Spinal cord (tissue), 10 donors: Measurements from ENCODE around the gene SEC14L1. TPM values are rescaled to one million over a fixed set of nuclear protein-coding genes. Genes with fewer than 3 reads are reported as not detected.

Experiments
- DNase-seq, 6 donors: peaks; one replicate each; pipeline versions ENCODE4 v3.0.0 to v3.0.0-alpha.2; 2013 to 2015; ENCODE audit warnings: low spot score in 6 of 6, low read depth in 4 of 6
- H3K27ac ChIP-seq: one replicate; pipeline ENCODE4 v1.5.1; 2013; ENCODE audit warnings: low read depth, low read length, control low read depth
- H3K27me3 ChIP-seq: one replicate; pipeline ENCODE4 v1.6.1; 2013; ENCODE audit warnings: low read length; ENCODE audit not compliant: control insufficient read depth, insufficient read depth
- H3K36me3 ChIP-seq: one replicate; pipeline ENCODE4 v1.6.1; 2013; ENCODE audit warnings: low read length; ENCODE audit not compliant: control insufficient read depth, insufficient read depth
- H3K4me1 ChIP-seq: one replicate; pipeline ENCODE4 v1.6.1; 2013; ENCODE audit warnings: low read length; ENCODE audit not compliant: control insufficient read depth, insufficient read depth
- H3K4me3 ChIP-seq: one replicate; pipeline ENCODE4 v1.5.1; 2013; ENCODE audit warnings: low read depth, low read length, control low read depth
- H3K9me3 ChIP-seq: one replicate; pipeline ENCODE4 v1.6.1; 2013; ENCODE audit warnings: low read length; ENCODE audit not compliant: control insufficient read depth, insufficient read depth
- WGBS: methylation state at CpG from one replicate; pipeline ENCODE4 v1.1.5; 2013; ENCODE audit warnings: missing lambda C conversion rate; ENCODE audit not compliant: insufficient coverage; 5-methylcytosine and 5-hydroxymethylcytosine counted together
- polyA plus RNA-seq, 2 donors: library from polyadenylated mRNA; unstranded; fragments of 120-200 nt; gene quantifications; one replicate each; pipeline ENCODE4 v1.2.1, GENCODE V29; 2013; ENCODE audit not compliant: insufficient read length in 2 of 2
- small RNA-seq: library from RNA; depleted of rRNA; stranded (forward); fragments of <200 nt; gene quantifications from one replicate; pipeline ENCODE3, GENCODE V24; 2014; ENCODE audit warnings: low replicate concordance
- total RNA-seq, 2 donors: library from RNA; depleted of rRNA in 1 of 2; stranded (reverse); fragments of 120-200 nt in 1 of 2; fragments of >200 nt in 1 of 2; gene quantifications; one replicate each; pipeline versions ENCODE4 v1.2.3 to v1.2.4, GENCODE V29; 2013 to 2014
- donor health status: healthy.

SEC14L1 gene
- total and polyA plus RNA-seq, 4 donors = 42.2 to 81.9 (median 69.1) TPM

- Histone ChIP-seq H3K36me3 (no peaks in the 10 kb centered on the region), H3K9me3 (no peaks in the 10 kb centered on the region), H3K4me1 (peaks cover 29% of the 10 kb centered on the region), H3K27ac (no peak overlapping the region), H3K27me3 (no peaks in the 10 kb centered on the region), H3K4me3 (no peak overlapping the region)
- DNase-seq = no peak
- WGBS = 87% methylated on average over 26 of the region's 27 CpGs
Measured at GRCh38 chr17:77257596-77258458, 117.1 kb downstream of the SEC14L1 start.

- H3K27me3 ChIP-seq = no peaks in the 10 kb centered on the region
- peaks cover 27% of the 10 kb centered on the region for H3K4me1 ChIP-seq
- H3K4me3 ChIP-seq = no peak overlapping the region
- no peak for DNase-seq
- H3K36me3 ChIP-seq = no peaks in the 10 kb centered on the region
- H3K9me3 ChIP-seq = no peaks in the 10 kb centered on the region
- 91% methylated on average over 5 of the region's 12 CpGs for WGBS
- H3K27ac ChIP-seq = no peak overlapping the region
Measured at GRCh38 chr17:77258638-77259037, 117.9 kb downstream of the SEC14L1 start.

- 72% methylated on average over 10 of the region's 22 CpGs for WGBS
- Histone ChIP-seq H3K36me3 (no peaks in the 10 kb centered on the region), H3K27me3 (no peaks in the 10 kb centered on the region), H3K27ac (no peak overlapping the region), H3K4me1 (no peaks in the 10 kb centered on the region), H3K4me3 (no peak overlapping the region), H3K9me3 (no peaks in the 10 kb centered on the region)
- DNase-seq = no peak
Measured at GRCh38 chr17:77264617-77265230, 124.0 kb downstream of the SEC14L1 start.

DNA sequence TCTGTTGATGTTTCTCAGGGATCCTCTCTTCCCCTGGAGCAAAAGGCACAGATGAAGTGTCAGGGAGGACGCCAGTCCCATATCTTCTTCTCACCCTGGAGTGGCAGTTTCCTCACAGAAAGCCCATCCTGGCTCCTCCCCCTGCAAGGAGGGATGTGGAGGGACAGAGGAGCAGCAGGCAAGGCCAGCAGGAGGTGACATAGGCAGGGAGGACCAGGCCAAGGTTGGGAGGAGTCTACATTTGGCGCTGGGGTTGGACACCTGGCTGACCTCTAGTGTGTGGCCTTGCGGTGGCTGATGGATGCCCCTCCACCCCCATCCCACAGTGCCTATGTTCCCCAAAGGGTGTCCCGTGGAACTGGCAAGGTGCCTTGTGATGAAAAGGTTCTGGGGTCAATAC is 125.4 kb downstream of the SEC14L1 start:
- no peak overlapping the region for H3K27ac ChIP-seq
- no peaks in the 10 kb centered on the region for H3K36me3 ChIP-seq
- no peaks in the 10 kb centered on the region for H3K9me3 ChIP-seq
- no peaks in the 10 kb centered on the region for H3K27me3 ChIP-seq
- no peak overlapping the region for H3K4me3 ChIP-seq
- WGBS = 100% methylated on average over 1 of the region's 4 CpGs
- H3K4me1 ChIP-seq = no peaks in the 10 kb centered on the region
- DNase-seq = no peak

Small RNAs within 50 kb of the gene (small RNA-seq; reads per million reads assigned to genes)
- gene RNU4-47P = not detected
